Activated CD8-positive, alpha-beta memory T cell treated with anti-CD3 and anti-CD28 coated beads, Interleukin-2, amount 10 ng/mL, durations not matched to agents 7 days and 5 days (primary cell): Measurements from ENCODE around the gene NLGN1. TPM values are rescaled to one million over a fixed set of nuclear protein-coding genes. Genes with fewer than 3 reads are reported as not detected.

Source experiments
- ATAC-seq: fragments of 150-1000 bp; cut with Tn5 transposase; one replicate; pipeline ENCODE4 v1.10.0; 2021; ENCODE audit warnings: moderate library complexity
- CTCF ChIA-PET: fragments of 350-600 bp; sonication (Branson Sonifier 250); formaldehyde crosslinking; loops from one replicate; lab custom pipeline; 2021; ENCODE audit warnings: antibody characterized with exemption; lab: Charles Lee
- DNase-seq: peaks from one replicate; pipeline ENCODE4 v3.0.0-alpha.2; 2020
- H3K27ac Mint-ChIP-seq: one replicate; pipeline ENCODE4 v1.8.0; 2021; ENCODE audit warnings: mild to moderate bottlenecking, mixed read lengths
- H3K27me3 Mint-ChIP-seq: one replicate; pipeline ENCODE4 v1.8.0; 2021; ENCODE audit warnings: mixed read lengths
- H3K36me3 Mint-ChIP-seq: one replicate; pipeline ENCODE4 v1.8.0; 2021; ENCODE audit warnings: mild to moderate bottlenecking, mixed read lengths
- H3K4me1 Mint-ChIP-seq: one replicate; pipeline ENCODE4 v1.8.0; 2021; ENCODE audit warnings: mixed read lengths
- H3K4me3 Mint-ChIP-seq: one replicate; pipeline ENCODE4 v1.8.0; 2021; ENCODE audit warnings: mild to moderate bottlenecking, moderate library complexity, mixed read lengths
- H3K9me3 Mint-ChIP-seq: one replicate; pipeline ENCODE4 v1.8.0; 2022; ENCODE audit warnings: low read depth, mixed read lengths
- total RNA-seq, 2 experiments: library from RNA; stranded (reverse); gene quantifications; one replicate each; pipeline ENCODE4 v1.2.3, GENCODE V29; 2021

NLGN1 gene
- total RNA-seq, 2 experiments from 2014 or later, result not detected

GRCh38 chr3:173700336-173700735 lies 302.8 kb downstream of the NLGN1 start:
- Mint-ChIP-seq H3K27me3 (no peaks in the 10 kb centered on the region), H3K36me3 (no peaks in the 10 kb centered on the region), H3K4me3 (no peak overlapping the region), H3K9me3 (no peaks in the 10 kb centered on the region), H3K4me1 (no peaks in the 10 kb centered on the region), H3K27ac (no peak overlapping the region)
- ATAC-seq (no peak), DNase-seq (no peak)
- CTCF ChIA-PET, result no interaction called here

GRCh38 chr3:173702561-173702960 lies 305.0 kb downstream of the NLGN1 start:
- ATAC-seq (no peak), DNase-seq (no peak)
- CTCF ChIA-PET, result no interaction called here
- H3K36me3 Mint-ChIP-seq, result no peaks in the 10 kb centered on the region
- H3K4me1 Mint-ChIP-seq, result no peaks in the 10 kb centered on the region
- H3K4me3 Mint-ChIP-seq, result no peak overlapping the region
- H3K27ac Mint-ChIP-seq, result no peak overlapping the region
- H3K27me3 Mint-ChIP-seq, result no peaks in the 10 kb centered on the region
- H3K9me3 Mint-ChIP-seq, result no peaks in the 10 kb centered on the region

GRCh38 chr3:173703771-173704170 lies 306.2 kb downstream of the NLGN1 start:
- no peak for ATAC-seq
- CTCF ChIA-PET, result no interaction called here

GRCh38 chr3:173706630-173707029 lies 309.1 kb downstream of the NLGN1 start:
- Mint-ChIP-seq H3K27ac (no peak overlapping the region), H3K4me3 (no peak overlapping the region), H3K4me1 (no peaks in the 10 kb centered on the region), H3K27me3 (no peaks in the 10 kb centered on the region), H3K9me3 (no peaks in the 10 kb centered on the region), H3K36me3 (no peaks in the 10 kb centered on the region)
- CTCF ChIA-PET, result no interaction called here
- ATAC-seq, result no peak
- DNase-seq, result no peak

More at GRCh38 chr3:173703771-173704170, 306.2 kb downstream of the NLGN1 start:
- DNase-seq, result no peak
- H3K27ac Mint-ChIP-seq, result no peak overlapping the region
- H3K4me1 Mint-ChIP-seq, result no peaks in the 10 kb centered on the region
- no peaks in the 10 kb centered on the region for H3K36me3 Mint-ChIP-seq
- H3K27me3 Mint-ChIP-seq, result no peaks in the 10 kb centered on the region
- no peak overlapping the region for H3K4me3 Mint-ChIP-seq
- H3K9me3 Mint-ChIP-seq, result no peaks in the 10 kb centered on the region

GRCh38 chr3:173708191-173708590 lies 310.6 kb downstream of the NLGN1 start:
- CTCF ChIA-PET, result no interaction called here
- no peaks in the 10 kb centered on the region for H3K9me3 Mint-ChIP-seq
- no peak for DNase-seq
- H3K27me3 Mint-ChIP-seq, result no peaks in the 10 kb centered on the region
- no peak overlapping the region for H3K27ac Mint-ChIP-seq
- H3K4me1 Mint-ChIP-seq, result no peaks in the 10 kb centered on the region
- H3K4me3 Mint-ChIP-seq, result no peak overlapping the region
- H3K36me3 Mint-ChIP-seq, result no peaks in the 10 kb centered on the region
- ATAC-seq, result no peak

GRCh38 chr3:173709026-173709425 lies 311.5 kb downstream of the NLGN1 start:
- H3K27me3 Mint-ChIP-seq, result no peaks in the 10 kb centered on the region
- no peaks in the 10 kb centered on the region for H3K9me3 Mint-ChIP-seq
- H3K4me1 Mint-ChIP-seq, result no peaks in the 10 kb centered on the region
- DNase-seq (no peak), ATAC-seq (no peak)
- no peak overlapping the region for H3K27ac Mint-ChIP-seq
- H3K4me3 Mint-ChIP-seq, result no peak overlapping the region
- no peaks in the 10 kb centered on the region for H3K36me3 Mint-ChIP-seq
- CTCF ChIA-PET, result interaction anchor here (0.7 kb wide), 1 partner anchor 807 kb away, joined by 5 read pairs; no protein-coding TSS in a partner anchor

- H3K27me3 Mint-ChIP-seq, result no peaks in the 10 kb centered on the region
- CTCF ChIA-PET, result no interaction called here
- H3K27ac Mint-ChIP-seq, result no peak overlapping the region
- H3K4me1 Mint-ChIP-seq, result no peaks in the 10 kb centered on the region
- H3K9me3 Mint-ChIP-seq, result no peaks in the 10 kb centered on the region
- no peak overlapping the region for H3K4me3 Mint-ChIP-seq
- DNase-seq (no peak), ATAC-seq (no peak)
- H3K36me3 Mint-ChIP-seq, result no peaks in the 10 kb centered on the region
Observed at GRCh38 chr3:173711619-173712018, 314.1 kb downstream of the NLGN1 start.

GRCh38 chr3:173719585-173719984 lies 322.0 kb downstream of the NLGN1 start:
- CTCF ChIA-PET, result no interaction called here
- Mint-ChIP-seq H3K4me1 (no peaks in the 10 kb centered on the region), H3K27ac (no peak overlapping the region), H3K4me3 (no peak overlapping the region), H3K36me3 (no peaks in the 10 kb centered on the region), H3K27me3 (no peaks in the 10 kb centered on the region), H3K9me3 (peaks cover 10% of the 10 kb centered on the region)
- ATAC-seq, result no peak
- no peak for DNase-seq

GRCh38 chr3:173725507-173725906 lies 328.0 kb downstream of the NLGN1 start:
- Mint-ChIP-seq H3K27me3 (no peaks in the 10 kb centered on the region), H3K4me1 (no peaks in the 10 kb centered on the region), H3K27ac (no peak overlapping the region), H3K4me3 (no peak overlapping the region), H3K36me3 (no peaks in the 10 kb centered on the region), H3K9me3 (peaks cover 2% of the 10 kb centered on the region)
- ATAC-seq (no peak), DNase-seq (no peak)
- CTCF ChIA-PET, result no interaction called here

GRCh38 chr3:173730391-173730790 lies 332.8 kb downstream of the NLGN1 start:
- Mint-ChIP-seq H3K9me3 (no peaks in the 10 kb centered on the region), H3K4me3 (no peak overlapping the region), H3K27ac (no peak overlapping the region), H3K27me3 (no peaks in the 10 kb centered on the region), H3K36me3 (no peaks in the 10 kb centered on the region), H3K4me1 (no peaks in the 10 kb centered on the region)
- CTCF ChIA-PET, result no interaction called here
- DNase-seq (no peak), ATAC-seq (no peak)

- CTCF ChIA-PET, result no interaction called here
- no peaks in the 10 kb centered on the region for H3K4me1 Mint-ChIP-seq
- H3K36me3 Mint-ChIP-seq, result no peaks in the 10 kb centered on the region
- H3K4me3 Mint-ChIP-seq, result no peak overlapping the region
- DNase-seq (no peak), ATAC-seq (no peak)
- no peak overlapping the region for H3K27ac Mint-ChIP-seq
- H3K9me3 Mint-ChIP-seq, result no peaks in the 10 kb centered on the region
- H3K27me3 Mint-ChIP-seq, result no peaks in the 10 kb centered on the region
Observed at GRCh38 chr3:173732237-173732636, 334.7 kb downstream of the NLGN1 start.

- Mint-ChIP-seq H3K27ac (no peak overlapping the region), H3K4me3 (no peak overlapping the region), H3K9me3 (no peaks in the 10 kb centered on the region), H3K27me3 (no peaks in the 10 kb centered on the region), H3K4me1 (no peaks in the 10 kb centered on the region), H3K36me3 (no peaks in the 10 kb centered on the region)
- CTCF ChIA-PET, result no interaction called here
- ATAC-seq, result no peak
- no peak for DNase-seq
Observed at GRCh38 chr3:173733029-173733652, 335.6 kb downstream of the NLGN1 start.

GRCh38 chr3:173734473-173734872 lies 336.9 kb downstream of the NLGN1 start:
- Mint-ChIP-seq H3K4me1 (no peaks in the 10 kb centered on the region), H3K9me3 (peaks cover 2% of the 10 kb centered on the region), H3K4me3 (no peak overlapping the region), H3K27me3 (no peaks in the 10 kb centered on the region), H3K27ac (no peak overlapping the region), H3K36me3 (no peaks in the 10 kb centered on the region)
- ATAC-seq (no peak), DNase-seq (no peak)
- CTCF ChIA-PET, result no interaction called here

GRCh38 chr3:173734895-173735294 lies 337.4 kb downstream of the NLGN1 start:
- ATAC-seq (no peak), DNase-seq (no peak)
- H3K4me3 Mint-ChIP-seq, result no peak overlapping the region
- no peaks in the 10 kb centered on the region for H3K4me1 Mint-ChIP-seq
- no peaks in the 10 kb centered on the region for H3K27me3 Mint-ChIP-seq
- no peaks in the 10 kb centered on the region for H3K36me3 Mint-ChIP-seq
- CTCF ChIA-PET, result no interaction called here
- H3K9me3 Mint-ChIP-seq, result peaks cover 2% of the 10 kb centered on the region
- no peak overlapping the region for H3K27ac Mint-ChIP-seq

- Mint-ChIP-seq H3K4me3 (no peak overlapping the region), H3K27ac (no peak overlapping the region), H3K36me3 (no peaks in the 10 kb centered on the region), H3K4me1 (no peaks in the 10 kb centered on the region), H3K9me3 (peaks cover 2% of the 10 kb centered on the region), H3K27me3 (no peaks in the 10 kb centered on the region)
- no peak for ATAC-seq
- CTCF ChIA-PET, result no interaction called here
- no peak for DNase-seq
Observed at GRCh38 chr3:173735841-173736240, 338.3 kb downstream of the NLGN1 start.
